GM19193 (cell line): ENCODE measurements around the gene DEK.

Experiments used
- POLR2A ChIP-seq: IDR thresholded peaks from 4 replicates; pipeline ENCODE4 v1.6.1; 2011; ENCODE audit not compliant: insufficient read depth, insufficient read length; ENCODE audit errors: extremely low read depth

DEK gene

GRCh38 chr6:18219591-18219990 is 44.7 kb downstream of the DEK start:
- TF ChIP-seq POLR2A, result no peak

- TF ChIP-seq POLR2A, result no peak
These were observed 46.1 kb downstream of the DEK start for GRCh38 chr6:18218233-18218632.

- TF ChIP-seq POLR2A, result no peak
These were observed 47.9 kb downstream of the DEK start for GRCh38 chr6:18216411-18216810.

GRCh38 chr6:18215436-18215835 is 48.9 kb downstream of the DEK start:
- TF ChIP-seq POLR2A, result no peak

DNA sequence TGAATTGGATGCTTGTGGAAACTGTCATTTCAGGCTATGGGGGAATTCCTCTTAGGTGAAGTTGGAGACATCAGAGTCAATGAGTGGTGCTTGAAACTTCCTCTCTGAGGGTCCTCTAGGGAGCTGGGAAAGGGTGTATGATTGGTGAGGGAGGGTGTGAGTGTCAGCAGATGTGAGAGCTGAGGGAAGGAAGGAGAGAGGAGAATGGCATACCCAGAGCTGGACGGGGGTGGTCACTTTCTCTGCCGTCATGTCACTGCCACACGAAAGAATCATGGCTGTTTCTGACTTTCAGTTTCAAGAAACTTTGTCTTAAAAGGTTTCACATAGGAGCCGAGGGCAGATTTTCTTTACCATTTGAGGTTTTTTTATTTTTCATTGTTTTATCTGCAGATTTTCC is 50.3 kb downstream of the DEK start:
- TF ChIP-seq POLR2A, result no peak

- no peak for TF ChIP-seq POLR2A
These were observed 50.9 kb downstream of the DEK start for GRCh38 chr6:18213439-18213838.

GRCh38 chr6:18212231-18212630 is 52.1 kb downstream of the DEK start:
- TF ChIP-seq POLR2A, result no peak

DNA sequence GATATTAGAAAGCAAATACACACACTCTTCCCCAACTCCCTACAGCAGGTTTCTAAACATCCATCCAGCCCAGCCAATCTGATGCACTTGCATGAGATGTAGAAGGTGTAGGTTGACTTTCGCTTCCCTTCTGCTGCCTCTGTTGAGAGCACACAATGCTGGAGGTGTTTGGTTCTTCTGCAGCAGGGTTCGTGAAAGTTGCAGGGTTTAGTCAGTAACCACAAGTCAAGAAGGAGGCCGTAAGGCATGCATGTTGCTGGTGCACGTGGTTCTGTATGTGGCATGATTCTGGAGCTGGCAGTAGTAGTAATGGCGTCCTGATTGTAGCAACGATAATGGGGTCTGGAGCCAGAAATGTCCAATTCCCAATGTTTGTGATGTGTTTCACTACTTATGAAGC is 53.0 kb downstream of the DEK start:
- TF ChIP-seq POLR2A, result no peak

DNA sequence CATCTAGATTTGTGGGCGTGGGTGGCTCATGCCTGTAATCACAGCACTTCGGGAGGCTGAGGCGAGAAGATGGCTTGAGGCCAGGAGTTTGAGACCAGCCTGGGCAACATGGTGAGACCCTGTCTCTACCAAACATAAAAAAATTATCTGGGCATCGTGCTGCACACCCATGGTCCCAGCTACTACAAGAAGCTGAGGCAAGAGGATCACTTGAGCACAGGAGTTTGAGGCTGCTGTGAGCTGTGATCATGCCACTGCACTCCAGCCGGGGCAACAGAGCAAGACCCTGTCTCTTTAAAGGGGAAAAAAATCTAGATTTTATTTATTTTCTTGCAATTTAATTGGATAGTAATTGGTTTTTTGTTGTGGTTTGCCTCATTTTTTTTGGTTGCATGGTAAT is 53.6 kb downstream of the DEK start:
- no peak for TF ChIP-seq POLR2A

GRCh38 chr6:18209539-18210197 is 54.7 kb downstream of the DEK start:
- TF ChIP-seq POLR2A, result no peak

- no peak for TF ChIP-seq POLR2A
These were observed 56.4 kb downstream of the DEK start for GRCh38 chr6:18207949-18208348.

DNA sequence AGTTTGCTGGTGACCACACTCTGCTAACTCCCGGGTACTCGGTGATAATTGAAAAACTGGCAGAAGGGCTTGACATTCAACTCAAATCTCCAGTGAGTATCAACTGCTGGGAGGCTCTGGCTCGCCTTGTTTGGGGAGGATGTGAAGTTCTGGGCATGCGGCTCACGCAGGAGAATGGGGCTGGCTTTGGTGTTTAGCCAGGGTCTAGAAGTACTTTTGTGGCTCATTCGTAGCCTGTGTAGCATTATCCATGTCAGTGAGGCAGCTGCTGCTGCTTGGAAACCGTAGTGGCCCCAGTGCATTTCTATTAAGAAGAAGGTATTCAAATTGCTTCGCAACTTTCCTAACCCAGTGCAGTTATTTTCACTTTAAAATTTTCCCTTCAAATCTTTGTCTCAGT is 56.9 kb downstream of the DEK start:
- TF ChIP-seq POLR2A, result no peak

- TF ChIP-seq POLR2A, result no peak
These were observed 57.7 kb downstream of the DEK start for GRCh38 chr6:18206591-18206990.

GRCh38 chr6:18204691-18205090 is 59.6 kb downstream of the DEK start:
- no peak for TF ChIP-seq POLR2A

DNA sequence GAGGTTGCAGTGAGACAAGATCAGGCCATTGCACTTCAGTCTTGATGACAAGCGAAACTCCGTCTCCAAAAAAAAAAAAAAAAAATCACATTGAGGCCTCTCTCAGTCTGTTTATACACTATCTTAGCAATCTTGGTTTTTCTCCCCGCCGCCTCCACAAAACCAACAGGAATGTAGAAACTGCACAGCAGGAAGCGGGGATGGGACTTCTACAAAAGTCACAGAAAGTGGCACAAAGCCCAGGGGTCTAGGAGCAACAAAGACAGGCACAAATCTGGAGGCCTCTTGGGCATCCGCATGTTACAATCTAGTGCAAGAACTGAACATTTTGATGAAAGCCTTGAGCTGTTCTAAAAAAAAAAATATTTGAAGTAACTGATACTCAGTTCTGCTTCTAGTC is 60.5 kb downstream of the DEK start:
- TF ChIP-seq POLR2A, result no peak

DNA sequence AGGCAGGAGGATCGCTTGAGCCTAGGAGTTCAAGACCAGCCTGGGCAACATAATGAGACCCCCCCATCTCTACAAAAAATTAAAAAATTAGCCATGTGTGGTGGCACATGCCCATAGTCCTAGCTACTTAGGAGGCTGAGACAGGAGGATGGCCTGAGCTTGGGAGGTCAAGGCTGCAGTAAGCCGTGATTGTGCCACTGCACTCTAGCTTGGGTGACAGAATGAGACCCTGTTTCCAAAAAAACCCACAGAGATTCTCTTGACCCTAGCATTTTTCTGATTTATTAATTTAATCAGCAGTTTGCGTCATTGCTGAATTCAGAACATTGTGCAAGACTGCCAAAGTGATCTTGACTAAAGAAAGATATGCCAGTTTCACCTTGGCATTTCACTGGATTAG is 72.3 kb downstream of the DEK start:
- no peak for TF ChIP-seq POLR2A

- TF ChIP-seq POLR2A, result no peak
These were observed 75.1 kb downstream of the DEK start for GRCh38 chr6:18189196-18189595.

- TF ChIP-seq POLR2A, result no peak
These were observed 76.6 kb downstream of the DEK start for GRCh38 chr6:18187701-18188100.

GRCh38 chr6:18186540-18187250 is 77.6 kb downstream of the DEK start:
- TF ChIP-seq POLR2A, result no peak
